ENCODE results near the gene WDR6.
A peak's percentile ranks its signal among the peaks of the same experiment; 100 is the strongest.

Gene WDR6

GRCh38 chr3:48999085-48999858 lies 7.9 kb upstream of the WDR6 start:
- no peak overlapping the region for H3K4me3 ChIP-seq (ENCODE audit: low read length)
- no peak for TF ChIP-seq ZNF274 (IDR thresholded peaks at IDR 0.05; ENCODE audit: low read depth, low read length)

GRCh38 chr3:49001155-49001554 lies 6.0 kb upstream of the WDR6 start:
- H3K4me3 ChIP-seq (ENCODE audit: low read length) = no peak overlapping the region
- no peak for TF ChIP-seq ZNF274 (IDR thresholded peaks at IDR 0.05; ENCODE audit: low read depth, low read length)

- TF ChIP-seq ZNF274 (IDR thresholded peaks at IDR 0.05; ENCODE audit: low read depth, low read length) = no peak
- no peak overlapping the region for H3K4me3 ChIP-seq (ENCODE audit: low read length)
Measured at GRCh38 chr3:49004352-49005302, 2.6 kb upstream of the WDR6 start.

- H3K4me3 ChIP-seq (ENCODE audit: low read length) = no peak overlapping the region
- no peak for TF ChIP-seq ZNF274 (IDR thresholded peaks at IDR 0.05; ENCODE audit: low read depth, low read length)
Measured at GRCh38 chr3:49005303-49005680, 1.9 kb upstream of the WDR6 start.

- no peak overlapping the region; the same call in 1 of the 2 replicates for H3K4me3 ChIP-seq (ENCODE audit: low read length)
- TF ChIP-seq ZNF274 (IDR thresholded peaks at IDR 0.05; ENCODE audit: low read depth, low read length) = no peak
Measured at GRCh38 chr3:49005998-49006397, 1.2 kb upstream of the WDR6 start.

- TF ChIP-seq ZNF274 (IDR thresholded peaks at IDR 0.05; ENCODE audit: low read depth, low read length) = no peak
- H3K4me3 ChIP-seq (ENCODE audit: low read length) = peak overlapping the region; percentile 72; the same call in 1 of the 2 replicates
Measured at GRCh38 chr3:49006408-49007067, 653 bp upstream of the WDR6 start.

GRCh38 chr3:49007771-49008528 lies 759 bp downstream of the WDR6 start:
- no peak for TF ChIP-seq ZNF274 (IDR thresholded peaks at IDR 0.05; ENCODE audit: low read depth, low read length)
- peak overlapping the region; percentile 91 for H3K4me3 ChIP-seq (ENCODE audit: low read length)

- peak overlapping the region; percentile 91; the same call in 1 of the 2 replicates for H3K4me3 ChIP-seq (ENCODE audit: low read length)
Measured at GRCh38 chr3:49008627-49009026, 1.4 kb downstream of the WDR6 start.

GRCh38 chr3:49009396-49009795 lies 2.2 kb downstream of the WDR6 start:
- no peak overlapping the region for H3K4me3 ChIP-seq (ENCODE audit: low read length)
- no peak for TF ChIP-seq ZNF274 (IDR thresholded peaks at IDR 0.05; ENCODE audit: low read depth, low read length)

GRCh38 chr3:49012441-49013017 lies 5.3 kb downstream of the WDR6 start:
- no peak for TF ChIP-seq ZNF274 (IDR thresholded peaks at IDR 0.05; ENCODE audit: low read depth, low read length)
- H3K4me3 ChIP-seq (ENCODE audit: low read length) = no peak overlapping the region

GRCh38 chr3:49013113-49013737 lies 6.0 kb downstream of the WDR6 start:
- TF ChIP-seq ZNF274 (IDR thresholded peaks at IDR 0.05; ENCODE audit: low read depth, low read length) = no peak
- H3K4me3 ChIP-seq (ENCODE audit: low read length) = no peak overlapping the region

- TF ChIP-seq ZNF274 (IDR thresholded peaks at IDR 0.05; ENCODE audit: low read depth, low read length) = no peak
- no peak overlapping the region for H3K4me3 ChIP-seq (ENCODE audit: low read length)
Measured at GRCh38 chr3:49013738-49014660, 6.8 kb downstream of the WDR6 start.
